ENCODE results near the gene CP.

DNA sequence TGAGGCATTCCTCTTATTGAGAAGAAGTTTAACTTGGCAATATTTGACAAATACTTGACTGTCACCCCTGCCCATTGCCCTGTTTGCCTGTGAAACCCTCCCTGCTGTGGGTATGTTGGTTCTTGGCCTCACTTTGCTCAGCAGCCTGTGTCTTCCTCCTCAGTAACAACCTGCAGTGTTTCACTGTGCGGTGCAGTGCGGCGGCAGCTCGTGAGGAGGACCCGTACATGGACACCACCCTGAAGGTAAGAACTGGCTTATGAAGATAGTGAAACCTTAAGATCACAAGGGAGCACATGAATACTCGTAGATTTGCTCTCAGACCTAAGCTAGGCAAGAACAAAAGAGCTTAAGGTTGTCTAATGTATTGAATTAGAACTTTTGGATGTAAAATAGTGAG, 71.2 kb downstream of the CP start:
- TF ChIP-seq, protein P1, sequence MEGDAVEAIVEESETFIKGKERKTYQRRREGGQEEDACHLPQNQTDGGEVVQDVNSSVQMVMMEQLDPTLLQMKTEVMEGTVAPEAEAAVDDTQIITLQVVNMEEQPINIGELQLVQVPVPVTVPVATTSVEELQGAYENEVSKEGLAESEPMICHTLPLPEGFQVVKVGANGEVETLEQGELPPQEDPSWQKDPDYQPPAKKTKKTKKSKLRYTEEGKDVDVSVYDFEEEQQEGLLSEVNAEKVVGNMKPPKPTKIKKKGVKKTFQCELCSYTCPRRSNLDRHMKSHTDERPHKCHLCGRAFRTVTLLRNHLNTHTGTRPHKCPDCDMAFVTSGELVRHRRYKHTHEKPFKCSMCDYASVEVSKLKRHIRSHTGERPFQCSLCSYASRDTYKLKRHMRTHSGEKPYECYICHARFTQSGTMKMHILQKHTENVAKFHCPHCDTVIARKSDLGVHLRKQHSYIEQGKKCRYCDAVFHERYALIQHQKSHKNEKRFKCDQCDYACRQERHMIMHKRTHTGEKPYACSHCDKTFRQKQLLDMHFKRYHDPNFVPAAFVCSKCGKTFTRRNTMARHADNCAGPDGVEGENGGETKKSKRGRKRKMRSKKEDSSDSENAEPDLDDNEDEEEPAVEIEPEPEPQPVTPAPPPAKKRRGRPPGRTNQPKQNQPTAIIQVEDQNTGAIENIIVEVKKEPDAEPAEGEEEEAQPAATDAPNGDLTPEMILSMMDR (IDR thresholded peaks at IDR 0.05; ENCODE audit: insufficient read depth, low read depth, low read length): no peak
- no peak for TF ChIP-seq EZH2 (IDR thresholded peaks at IDR 0.05; ENCODE audit: insufficient read depth, low read length)

Data from astrocyte (in vitro differentiated cells and primary cell).